GM19193 (cell line): ENCODE data around the gene C1QTNF3.

Experiments
- POLR2A ChIP-seq: IDR thresholded peaks from 4 replicates; pipeline ENCODE4 v1.6.1; 2011; ENCODE audit not compliant: insufficient read depth, insufficient read length; ENCODE audit errors: extremely low read depth

The C1QTNF3 gene

GRCh38 chr5:34022121-34022705 is 20.8 kb downstream of the C1QTNF3 start:
- TF ChIP-seq POLR2A, result no peak

DNA sequence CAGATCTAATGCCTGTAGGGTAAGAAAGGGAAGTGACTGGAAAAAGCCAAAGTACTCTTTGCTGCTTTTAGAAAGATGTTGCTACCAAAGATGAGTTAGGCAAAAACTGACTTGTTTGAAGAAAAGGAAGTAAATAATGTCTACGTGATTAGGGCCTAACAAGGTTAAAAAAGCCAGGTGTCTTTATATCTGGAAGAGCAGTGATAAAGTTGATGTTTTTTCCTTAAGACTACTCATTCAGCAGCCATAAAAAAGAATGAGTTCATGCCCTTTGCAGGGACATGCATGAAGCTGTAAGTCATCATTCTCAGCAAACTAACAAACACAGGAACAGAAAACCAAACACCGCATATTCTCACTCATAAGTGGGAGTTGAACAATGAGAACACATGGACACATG is 21.7 kb downstream of the C1QTNF3 start:
- TF ChIP-seq POLR2A, result no peak

DNA sequence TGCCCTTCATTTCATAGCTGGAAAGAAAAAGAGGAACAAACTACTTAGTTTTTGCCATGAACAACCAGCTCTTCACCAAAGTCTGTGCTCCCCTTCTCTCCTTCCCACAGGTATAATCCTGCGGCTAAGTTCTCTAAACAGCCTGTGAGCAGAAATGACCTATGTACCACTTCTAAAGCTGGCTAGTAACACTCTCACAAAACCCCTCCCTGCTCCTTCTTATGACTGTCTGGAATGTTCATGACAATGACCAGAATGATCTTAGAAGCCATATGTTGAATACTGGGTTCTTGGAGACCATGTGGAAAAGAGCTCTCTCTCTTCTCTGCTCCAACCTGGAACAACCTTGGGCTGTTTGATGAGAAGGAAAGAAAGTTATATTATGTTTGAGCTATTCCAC is 22.3 kb downstream of the C1QTNF3 start:
- TF ChIP-seq POLR2A, result no peak

- no peak for TF ChIP-seq POLR2A
These were observed 25.8 kb downstream of the C1QTNF3 start for GRCh38 chr5:34017254-34017653.

- TF ChIP-seq POLR2A, result no peak
These were observed 26.3 kb downstream of the C1QTNF3 start for GRCh38 chr5:34016750-34017149.

- TF ChIP-seq POLR2A, result no peak
These were observed 26.8 kb downstream of the C1QTNF3 start for GRCh38 chr5:34016222-34016621.

DNA sequence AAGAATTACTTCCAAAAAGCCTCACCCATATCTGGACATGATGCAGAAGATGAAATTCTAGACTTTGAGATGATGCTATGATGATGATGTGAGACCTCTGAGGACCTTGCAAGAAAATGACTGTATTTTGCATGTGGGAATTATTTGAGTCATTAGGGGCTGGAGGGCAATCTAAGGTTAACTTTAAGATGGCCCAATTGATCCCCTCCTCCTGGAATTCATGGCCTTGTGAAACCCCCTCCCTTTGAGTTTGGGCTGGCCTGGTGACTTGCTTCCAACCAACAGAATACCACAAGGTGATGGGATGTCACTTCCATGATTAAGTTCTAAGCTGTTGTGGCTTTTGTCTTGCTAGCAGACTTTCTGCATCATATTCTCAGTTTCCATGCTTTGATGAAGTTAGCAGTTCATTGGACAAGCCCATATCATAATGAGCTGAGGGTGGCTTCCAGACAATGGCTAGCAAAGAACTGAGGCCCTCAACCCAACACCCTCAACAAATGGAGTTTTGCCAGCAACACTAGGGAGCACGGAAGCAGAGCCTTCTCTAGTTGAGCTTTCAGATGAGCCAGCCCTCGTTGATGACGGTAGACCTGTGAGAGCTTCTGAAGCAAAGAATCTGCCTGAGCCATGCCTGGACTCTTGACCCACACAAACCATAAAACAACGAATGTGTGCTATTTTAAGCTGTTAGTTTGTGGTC is 27.7 kb downstream of the C1QTNF3 start:
- no peak for TF ChIP-seq POLR2A

DNA sequence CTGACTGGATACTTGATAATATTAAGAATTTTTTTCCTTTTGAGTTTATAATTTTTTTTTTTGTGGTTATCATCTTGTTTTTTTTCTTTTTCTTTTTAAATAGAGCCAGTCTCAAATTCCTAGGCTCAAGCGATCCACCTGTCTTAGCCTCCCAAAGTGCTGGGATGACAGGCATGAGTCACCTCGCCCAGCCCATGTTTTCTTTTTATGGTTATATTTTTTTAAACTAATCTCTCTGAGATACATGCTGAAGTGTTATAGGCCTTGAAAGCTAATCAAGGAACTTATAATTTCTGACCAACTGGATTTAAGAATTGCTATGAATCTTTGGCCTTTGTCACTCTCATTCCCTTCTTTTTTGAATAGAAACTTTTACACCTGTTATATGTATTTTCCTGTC is 28.4 kb downstream of the C1QTNF3 start:
- no peak for TF ChIP-seq POLR2A

GRCh38 chr5:34013547-34013946 is 29.5 kb downstream of the C1QTNF3 start:
- no peak for TF ChIP-seq POLR2A

DNA sequence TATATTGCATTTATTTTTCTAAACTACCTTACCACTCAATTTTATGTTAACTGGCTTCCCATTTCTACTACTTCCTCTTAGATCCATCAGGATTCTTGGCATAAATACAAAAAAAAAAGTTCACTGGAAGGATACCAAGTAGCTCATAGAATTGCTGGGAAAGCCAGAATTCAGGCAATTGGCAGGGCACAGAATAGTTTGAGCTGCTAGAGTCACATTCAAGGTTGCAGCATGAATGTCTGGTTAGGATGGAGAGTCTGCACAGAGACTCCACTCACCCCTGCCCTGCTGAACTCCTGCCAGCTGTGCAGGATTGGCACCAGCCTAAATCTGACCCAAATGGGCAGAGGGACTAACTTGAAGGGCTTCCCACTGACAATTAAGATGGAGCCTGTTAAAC is 30.2 kb downstream of the C1QTNF3 start:
- TF ChIP-seq POLR2A, result no peak

- no peak for TF ChIP-seq POLR2A
These were observed 31.5 kb downstream of the C1QTNF3 start for GRCh38 chr5:34011536-34011935.

DNA sequence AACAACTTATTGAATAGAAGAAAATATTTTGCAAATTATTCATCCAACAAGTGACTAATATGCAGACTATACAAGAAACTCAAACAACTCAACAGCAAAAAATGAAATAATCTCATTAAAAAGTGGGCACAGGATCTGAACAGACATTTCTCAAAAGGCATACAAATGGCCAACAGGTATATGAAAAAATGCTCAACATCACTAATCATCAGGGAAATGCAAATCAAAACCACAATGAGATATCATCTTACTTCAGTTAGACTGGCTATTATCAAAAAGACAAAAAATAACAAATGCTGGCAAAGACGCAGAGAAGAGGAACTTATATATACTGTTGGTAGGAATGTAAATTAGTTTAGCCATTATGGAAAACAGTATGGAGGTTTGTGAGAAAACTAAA is 33.4 kb downstream of the C1QTNF3 start:
- TF ChIP-seq POLR2A, result no peak

DNA sequence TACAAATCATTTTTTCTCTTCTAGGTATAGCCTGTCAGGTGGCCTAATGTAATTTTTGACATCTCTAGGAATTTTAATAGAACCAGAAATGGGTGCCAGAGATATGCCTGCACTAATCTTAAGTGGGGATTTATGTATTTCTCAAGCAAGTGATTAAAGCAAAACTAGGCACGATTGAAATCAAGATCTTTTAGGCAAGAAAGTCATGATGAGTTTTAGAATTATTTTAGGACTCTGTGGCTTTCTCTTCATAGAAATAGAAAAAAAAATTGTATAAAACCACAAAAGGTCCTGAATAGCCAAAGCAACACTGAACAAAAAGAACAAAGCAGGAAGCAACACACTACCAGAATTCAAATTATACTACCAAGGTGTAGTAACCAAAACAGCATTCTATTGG is 34.2 kb downstream of the C1QTNF3 start:
- TF ChIP-seq POLR2A, result no peak

DNA sequence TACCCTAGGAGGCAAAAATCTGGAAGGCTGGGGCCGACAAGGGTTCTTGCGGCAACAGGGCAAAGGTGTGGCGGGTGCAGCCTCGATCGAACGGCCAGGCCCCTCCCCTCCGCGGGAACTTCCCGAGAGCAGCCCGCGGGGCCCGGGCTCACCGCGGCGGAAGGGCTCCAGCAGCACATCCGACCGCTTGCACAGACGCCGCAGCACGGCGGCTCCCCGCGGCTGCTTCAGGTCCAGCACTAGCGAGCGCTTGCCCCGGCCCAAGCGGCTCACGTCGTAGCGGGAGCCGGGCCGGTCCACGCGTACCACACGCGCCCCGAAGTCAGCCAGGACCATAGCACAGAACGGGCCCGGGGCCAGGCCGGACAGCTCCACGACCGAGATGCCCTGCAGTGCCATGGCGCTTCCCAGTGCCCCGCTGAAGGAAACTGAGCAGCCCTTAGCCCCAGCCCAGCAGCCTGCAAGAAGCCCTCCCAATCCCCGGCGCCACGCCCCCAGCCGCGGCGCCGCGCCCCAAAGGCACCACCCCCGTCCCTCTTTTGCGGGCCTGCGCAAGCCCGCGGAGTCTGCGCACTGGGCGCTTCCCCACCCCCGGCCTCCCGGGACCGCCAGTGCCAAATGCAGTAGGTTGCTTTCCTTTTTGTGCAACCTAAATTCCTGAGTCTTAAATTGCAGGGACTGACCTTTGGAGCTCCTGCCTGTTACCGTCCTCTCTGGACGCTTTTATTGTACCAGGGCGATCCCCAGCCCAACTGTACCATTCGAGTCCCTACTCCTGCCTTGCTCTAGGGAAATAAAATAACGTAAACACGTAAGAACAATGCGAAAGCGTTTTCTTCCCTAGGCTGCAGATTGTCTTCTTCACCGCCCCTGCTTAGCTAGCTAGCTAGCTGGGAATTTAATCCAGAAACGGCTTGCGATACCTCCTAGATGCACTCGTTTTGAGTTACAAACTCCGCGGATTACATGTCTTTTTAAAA is 35.1 kb downstream of the C1QTNF3 start, which contains the start of gene AMACR:
AMACR (minus strand) TSS at position 430 of the 980 bp plus-strand sequence; CDS start at position 399, 31 bp downstream.
- TF ChIP-seq POLR2A, result peak; percentile 98

- no peak for TF ChIP-seq POLR2A
These were observed 35.8 kb downstream of the C1QTNF3 start for GRCh38 chr5:34007201-34007620.

DNA sequence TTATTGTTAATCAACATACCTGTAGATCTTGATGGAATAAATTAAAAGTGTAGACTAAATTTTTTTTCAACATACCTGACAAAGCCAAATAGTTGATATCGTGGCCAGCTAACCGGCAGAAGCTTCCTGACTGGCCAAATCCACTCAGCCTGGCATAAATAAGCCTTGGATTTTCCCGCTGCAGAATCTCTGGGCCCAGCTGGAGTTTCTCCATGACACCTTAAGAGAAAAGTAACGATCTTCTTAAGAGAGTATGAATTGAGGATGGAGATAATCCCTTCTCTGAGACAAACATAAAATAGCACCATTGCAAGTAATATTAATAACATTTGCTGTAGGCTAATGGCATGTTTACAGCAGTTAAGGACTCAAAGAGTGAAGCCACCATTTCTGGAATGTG is 37.3 kb downstream of the C1QTNF3 start:
- no peak for TF ChIP-seq POLR2A

DNA sequence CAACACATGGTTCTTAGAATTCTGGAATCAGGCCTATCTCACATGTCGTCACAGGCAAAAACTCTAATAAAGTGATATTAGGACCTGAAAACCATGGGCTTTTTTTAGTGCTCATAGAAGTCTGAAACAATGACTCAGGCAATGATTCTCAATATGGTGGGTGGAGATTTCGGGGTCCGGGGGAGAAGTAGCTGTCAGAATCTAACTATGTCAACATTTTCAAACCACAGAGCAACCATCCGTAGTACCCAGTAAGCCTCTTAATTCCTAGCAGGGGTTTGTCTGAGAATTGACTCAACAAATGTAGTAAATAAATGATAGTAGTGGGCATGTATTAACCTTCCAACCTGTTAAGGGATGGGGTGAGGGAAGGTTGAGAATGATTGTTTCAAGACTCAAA is 37.8 kb downstream of the C1QTNF3 start:
- no peak for TF ChIP-seq POLR2A
